Measurements from ENCODE around the gene LARP4.
"Not testable (repeated sequence)": the region's sequence is repeated elsewhere in the genome, so short reads cannot be mapped to it uniquely, and the experiment has no call there.

Gene LARP4

DNA sequence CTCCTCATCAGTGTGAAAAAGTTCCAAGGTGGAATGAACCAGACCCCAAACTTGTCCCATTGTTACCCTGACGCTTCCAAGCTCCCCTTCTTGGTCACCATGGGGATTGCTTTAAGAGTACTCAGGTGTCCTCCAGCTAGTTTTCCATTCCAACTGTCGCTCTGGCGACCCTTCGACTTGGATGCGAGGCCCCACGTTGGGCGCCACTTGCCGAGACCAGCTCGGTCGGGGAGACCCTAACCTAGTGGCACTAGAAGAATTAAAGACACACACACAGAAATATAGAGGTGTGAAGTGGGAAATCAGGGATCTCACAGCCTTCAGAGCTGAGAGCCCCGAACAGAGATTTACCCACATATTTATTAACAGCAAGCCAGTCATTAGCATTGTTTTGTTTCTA is 97.4 kb downstream of the LARP4 start:
- not testable (repeated sequence) for DNase-seq

DNA sequence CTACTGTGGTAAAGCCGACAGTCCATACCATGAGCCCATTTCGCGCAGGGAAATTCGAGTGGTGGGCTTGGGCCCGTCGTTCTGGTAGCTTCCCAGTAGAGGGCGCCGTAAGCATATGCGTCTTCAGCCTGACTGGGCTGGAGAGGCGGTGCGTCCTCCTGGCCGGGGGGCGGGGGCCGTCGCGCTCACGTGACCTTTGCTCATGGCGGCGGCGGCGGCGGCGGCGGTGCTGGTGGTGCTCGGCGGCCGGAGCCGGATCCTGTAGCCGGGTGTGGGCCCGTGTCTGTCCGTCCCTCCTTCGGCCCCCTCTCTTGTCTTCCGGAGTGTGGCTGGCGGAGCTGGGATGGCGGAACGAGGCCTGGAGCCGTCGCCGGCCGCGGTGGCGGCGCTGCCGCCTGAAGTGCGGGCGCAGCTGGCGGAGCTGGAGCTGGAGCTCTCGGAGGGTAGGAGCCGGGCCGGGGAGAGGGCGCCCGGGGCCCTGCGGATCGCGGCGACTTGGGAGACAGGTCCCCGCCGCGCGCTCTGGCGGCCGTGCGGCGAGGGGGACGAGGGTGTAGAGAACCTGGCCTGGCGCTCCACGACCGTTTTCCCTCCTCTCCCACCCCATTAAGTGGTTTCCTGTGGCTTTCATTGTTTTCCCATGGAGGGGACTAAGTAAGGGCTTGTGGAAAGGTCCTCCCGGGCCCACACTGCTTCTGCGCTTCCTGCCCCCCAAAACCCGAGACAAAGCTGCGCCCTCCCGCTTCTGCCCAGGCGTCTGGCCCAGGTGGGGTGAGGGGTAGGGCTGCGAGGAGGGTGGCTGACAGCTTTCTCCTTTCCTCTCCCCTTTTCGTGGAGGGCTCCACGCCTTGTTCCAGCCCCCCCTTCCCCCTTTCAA is 104.4 kb downstream of the LARP4 start, which contains the start of gene DIP2B:
TSS of gene DIP2B (plus strand) at position 188 of the 877 bp plus-strand sequence. CDS start at position 344, 156 bp downstream.
- peak; percentile 84 for DNase-seq

DNA sequence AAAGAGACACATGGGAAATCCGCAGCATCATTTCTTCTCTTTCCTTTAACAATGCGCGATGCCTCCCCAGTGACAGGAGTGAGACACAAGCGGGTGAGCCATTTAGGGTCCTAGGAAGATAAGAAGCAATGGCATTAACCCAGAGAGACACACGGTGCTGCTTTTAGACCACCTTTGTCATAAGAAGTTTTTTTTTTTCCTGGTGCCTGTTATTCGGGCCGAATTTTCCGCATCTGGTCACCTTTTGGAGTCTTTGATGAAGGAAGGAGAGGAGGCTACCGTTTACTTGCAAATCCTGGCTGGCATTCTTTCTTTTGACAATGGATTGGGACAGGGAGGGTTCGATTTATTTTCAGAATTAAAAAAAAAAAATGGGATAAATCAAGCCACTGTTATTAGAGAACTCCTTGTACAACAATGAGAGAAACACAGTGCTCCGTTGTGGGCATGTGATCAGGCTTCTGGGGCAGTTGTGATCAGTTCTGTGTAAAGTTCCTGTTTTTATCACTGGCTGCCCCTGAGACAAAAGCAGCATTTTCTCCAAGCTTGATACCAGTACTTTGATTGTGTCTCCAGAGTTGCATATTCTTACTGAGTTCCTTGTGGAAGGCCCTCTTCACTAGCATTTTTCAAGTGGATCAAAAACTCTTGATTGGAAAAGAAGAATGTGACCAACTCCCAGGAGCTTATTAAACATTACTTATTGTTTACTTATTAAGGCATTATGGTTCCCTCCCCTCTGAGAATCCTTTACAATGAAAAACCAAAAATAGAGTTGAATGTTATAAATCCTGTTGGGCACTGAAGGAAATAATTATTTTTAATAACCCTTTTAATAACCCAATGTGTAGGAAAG is 105.2 kb downstream of the LARP4 start:
- no peak for DNase-seq

DNA sequence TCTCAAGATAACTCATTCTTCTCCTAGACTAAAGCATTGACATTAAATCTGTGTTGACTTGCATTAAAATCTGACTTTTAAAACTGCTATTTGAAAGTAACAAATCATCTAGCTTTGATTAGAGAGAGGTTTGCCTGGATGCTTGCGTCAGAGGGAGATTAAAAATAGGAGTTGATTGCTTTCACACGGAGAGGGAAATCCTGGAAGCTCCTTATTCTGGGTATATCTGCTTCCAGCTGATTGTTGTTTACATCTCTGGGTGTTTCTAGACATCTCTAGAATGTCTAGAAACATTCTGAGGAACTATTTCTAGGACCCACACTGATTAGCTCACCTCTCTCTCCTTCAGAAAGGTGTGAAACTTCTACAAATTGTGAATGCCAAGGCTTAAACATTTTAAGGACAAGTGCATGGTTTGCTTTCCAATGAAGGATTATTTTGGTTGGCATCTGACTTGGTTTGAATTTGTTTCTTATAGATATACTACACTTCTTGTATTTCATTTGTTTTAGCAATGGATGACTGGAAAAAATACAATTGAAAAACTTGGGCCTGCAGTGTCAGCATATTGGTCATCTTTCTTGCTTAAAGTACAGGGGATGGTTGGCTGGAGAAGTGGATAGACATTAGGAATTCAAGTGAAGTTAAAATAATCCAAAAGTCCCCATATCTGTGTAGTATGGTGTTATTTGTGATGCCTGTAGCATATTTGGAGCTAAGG is 106.2 kb downstream of the LARP4 start:
- no peak for DNase-seq

DNA sequence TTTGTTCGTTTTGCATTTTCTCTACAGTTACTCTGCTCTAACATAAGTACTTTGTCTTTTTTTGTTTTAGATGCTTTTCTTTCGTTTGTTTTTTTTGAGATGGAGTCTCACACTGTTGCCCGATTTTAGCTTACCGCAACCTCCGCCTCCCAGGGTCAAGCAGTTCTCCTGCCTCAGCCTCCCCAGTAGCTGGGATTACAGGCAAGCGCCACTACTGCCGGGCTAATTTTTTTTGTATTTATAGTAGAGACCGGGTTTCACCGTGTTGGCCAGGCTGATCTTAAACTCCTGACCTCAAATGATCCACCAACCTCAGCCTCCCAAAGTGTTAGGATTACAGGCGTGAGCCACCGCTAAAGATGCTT is 106.8 kb downstream of the LARP4 start:
- no peak for DNase-seq

DNA sequence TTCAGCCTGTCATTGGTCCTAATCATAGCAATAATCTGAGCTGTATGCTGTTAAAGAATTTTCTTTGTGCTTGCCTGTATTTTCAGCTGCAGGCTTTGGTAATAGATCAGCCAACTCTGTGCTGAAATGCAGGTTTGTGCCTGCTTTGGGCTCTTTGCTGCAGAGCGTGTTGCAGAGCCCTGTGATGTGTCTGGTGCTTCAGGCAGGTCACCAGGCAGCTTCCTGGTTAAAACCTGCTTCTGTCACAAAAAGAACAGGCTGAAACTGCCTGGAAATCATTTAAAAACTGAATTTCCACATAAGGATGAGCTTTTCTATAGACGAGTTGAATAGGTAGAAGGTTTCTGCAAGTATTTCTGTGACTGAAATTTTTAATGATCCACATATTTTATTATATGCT is 107.2 kb downstream of the LARP4 start:
- no peak for DNase-seq

DNA sequence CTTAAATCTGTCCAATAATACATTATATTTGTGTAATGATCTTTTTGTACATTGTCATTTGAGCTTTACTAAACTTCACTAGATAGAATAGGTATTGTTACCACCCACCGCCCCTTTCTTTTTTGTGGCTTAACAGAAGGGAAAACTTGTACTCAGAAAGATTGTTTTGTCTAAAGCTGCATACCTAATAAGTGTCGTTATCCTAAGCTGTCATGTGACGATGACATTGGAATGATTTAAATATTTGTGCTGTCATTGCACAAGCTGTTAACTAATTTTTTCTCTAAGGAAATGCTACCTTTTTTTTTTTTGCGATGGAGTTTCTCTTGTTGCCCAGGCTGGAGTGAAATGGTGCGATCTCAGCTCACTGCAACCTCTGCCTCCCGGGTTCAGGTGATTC is 107.7 kb downstream of the LARP4 start:
- DNase-seq, result no peak

DNA sequence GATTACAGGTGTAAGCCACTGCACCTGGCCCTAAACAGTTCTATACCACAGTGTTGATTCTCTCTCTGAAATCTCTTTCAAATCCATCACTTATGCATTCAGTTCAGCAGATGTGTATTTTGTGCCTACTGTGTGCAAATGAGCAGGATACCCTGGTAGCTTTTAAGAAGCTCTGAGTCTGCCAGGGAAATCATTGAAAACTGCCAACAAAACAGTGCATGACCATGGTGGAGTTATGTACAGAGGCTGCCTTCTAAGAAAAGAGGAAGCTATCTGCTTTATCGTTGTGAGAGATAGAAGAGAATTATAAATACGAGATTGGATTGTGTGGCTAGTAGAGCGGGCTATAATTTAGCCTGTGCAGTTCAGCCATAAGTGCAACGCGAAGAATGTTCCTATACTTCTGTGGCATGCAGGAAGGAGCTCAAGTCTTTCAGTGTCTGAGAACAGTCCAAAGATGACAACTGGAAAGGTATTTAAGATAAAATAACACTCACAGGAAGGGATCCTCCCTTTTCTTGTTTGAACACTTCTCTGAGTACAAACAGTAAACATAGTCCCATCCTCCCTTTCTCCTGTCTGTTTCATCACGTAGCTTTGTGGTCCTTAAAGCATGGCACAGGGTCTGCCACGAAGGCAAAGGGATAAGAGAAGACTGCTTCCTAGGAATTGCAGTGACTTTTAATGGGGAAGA is 108.4 kb downstream of the LARP4 start:
- no peak for DNase-seq

DNA sequence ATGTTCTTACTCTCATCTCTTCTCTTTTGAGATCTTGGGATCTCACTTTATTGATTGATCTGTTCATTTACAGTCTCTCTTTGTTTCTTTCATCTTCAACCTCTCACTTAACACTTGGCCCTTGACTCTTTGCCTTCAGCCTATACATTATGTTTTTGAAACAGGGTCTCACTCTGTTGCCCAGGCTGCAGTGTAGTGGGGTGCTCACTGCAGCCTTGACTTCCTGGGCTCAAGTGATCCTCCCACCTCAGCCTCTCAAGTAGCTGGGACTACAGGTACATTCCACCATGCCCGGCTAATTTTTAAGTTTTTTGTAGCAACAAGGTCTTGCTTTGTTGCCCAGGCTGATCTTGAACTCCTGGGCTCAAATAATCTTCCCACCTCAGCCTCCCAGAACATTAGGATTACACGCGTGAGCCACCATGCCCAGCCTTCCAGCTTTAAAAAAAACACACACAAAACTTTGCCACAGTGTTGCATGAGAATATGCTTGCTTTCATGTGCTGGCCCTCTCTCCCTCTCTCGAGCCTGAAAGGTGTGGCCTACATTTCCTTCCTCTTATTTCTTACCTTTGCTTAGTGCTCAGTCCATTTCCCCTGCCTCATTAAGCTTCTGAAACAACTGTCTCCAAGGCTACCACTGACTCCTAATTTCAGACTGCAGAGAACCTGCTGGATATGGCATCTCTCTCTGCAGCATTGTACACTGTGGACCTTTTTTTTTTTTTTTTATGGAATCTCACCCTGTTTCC is 114.0 kb downstream of the LARP4 start:
- no peak for DNase-seq

DNA sequence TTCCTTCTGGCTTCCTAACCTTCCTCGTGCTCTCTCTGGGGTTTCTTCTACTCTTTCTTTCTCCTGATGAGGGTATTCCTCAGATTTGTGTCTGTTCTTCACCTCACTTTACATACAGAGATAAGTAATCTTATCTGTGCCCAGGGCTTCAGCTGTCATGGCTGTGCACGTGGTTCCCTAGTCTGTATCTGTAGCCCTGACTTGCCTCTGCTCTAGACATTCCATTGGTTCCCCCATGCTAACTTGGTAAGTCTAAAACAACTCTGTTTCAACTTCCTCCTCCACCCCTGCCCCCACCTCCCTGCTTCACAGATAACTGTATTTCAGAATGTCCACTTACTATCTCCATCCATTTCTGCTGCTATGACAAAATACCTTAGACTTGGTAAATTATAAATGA is 114.9 kb downstream of the LARP4 start:
- DNase-seq, result no peak

DNA sequence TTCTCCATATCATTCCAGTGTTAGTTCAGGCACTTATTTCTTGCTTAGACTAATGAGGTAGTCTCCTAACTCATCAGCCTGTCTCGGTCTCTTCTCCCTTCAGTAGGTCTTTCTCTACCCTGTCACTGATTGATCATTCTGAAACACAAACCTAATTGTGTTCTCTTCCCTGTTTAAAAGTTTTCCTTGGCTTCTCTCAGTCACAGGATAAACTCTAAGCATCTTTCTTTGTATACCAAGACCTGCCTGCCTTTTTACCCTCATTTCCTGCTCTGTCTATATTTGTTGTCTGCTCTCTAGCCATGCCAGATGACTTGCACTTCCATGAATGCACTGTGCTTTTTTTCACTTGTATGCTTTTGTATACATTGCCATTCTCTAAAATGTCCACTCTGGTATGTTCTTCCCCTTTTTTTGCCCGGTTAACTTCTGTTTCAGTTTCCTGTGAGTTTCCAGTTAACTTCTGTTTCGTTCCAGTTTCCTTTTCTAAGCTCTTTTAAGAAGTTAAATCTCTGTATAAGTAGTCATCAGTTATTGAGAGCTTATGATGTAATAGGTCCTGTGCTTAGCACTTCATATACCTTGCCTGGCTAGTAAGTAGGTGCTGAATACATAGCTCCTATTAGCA is 116.8 kb downstream of the LARP4 start:
- DNase-seq, result no peak

DNA sequence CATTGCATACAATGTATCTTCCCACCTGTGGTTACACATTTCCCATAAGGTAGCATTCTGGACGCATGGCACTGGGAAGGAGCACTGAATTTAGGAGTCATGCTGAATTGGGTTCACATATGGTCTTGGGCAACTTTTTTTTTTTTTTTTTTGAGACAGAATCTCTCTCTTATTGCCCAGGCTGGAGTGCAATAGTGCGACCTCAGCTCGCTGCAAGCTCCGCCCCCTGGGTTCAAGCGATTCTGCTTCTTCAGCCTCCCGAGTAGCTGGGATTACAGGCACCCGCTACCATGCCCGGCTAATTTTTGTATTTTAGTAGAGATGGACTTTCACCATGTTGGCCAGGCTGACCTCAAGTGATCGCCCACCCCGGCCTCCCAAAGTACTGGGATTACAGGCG is 117.4 kb downstream of the LARP4 start:
- DNase-seq, result no peak

DNA sequence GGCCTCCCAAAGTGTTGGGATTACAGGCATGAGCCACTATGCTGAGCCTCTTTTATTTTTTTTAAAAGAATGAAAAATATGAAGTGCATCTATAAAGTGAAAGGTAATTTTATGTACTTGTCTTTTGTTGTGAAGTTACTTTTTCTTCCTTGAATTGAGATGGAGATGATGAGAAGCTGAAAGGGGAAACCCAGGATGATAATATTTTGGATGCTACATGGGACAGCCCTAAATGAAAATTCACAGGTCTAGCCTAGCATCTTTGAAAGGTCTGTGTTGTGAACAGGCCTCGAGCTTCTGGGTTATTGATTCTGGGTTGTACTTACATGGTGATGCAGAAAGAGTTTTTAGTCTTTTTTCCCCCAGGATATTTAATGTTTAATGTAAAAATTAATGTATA is 118.7 kb downstream of the LARP4 start:
- no peak for DNase-seq

DNA sequence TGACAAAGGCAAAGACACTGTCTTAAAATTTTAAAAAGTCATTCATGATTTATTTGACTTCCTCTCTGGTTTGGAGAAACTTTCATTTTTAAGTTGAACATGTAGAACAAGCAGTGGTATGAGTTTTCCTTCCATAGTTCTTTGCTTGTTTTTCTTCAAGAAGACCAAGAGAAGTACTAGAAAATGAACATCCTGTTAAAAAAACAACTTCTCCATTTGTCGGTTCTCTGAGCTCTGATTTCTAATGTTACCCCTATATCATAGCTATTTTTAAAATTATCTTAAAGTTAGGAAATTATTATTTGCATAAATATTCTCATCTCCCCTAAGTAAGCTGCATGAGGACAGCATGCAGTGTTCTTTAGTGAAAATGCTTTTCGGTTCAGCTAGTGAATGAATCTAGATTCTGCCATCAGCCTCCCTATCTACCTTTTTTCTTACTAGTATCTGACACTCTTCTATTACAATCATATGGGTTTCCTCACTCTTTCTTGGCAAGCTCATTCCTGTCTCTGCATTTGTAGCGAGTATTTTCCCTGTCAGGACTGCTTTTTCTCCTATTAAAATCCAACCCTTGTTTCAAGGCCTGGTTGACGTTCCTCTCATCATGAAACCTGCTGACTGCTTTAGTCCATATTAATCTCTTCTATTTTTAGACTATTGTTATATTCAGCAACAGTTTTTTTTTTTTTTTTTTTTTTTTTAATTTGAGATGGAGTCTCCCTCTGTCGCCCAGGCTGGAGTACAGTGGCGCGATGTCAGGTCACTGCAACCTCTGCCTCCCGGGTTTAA is 119.9 kb downstream of the LARP4 start:
- DNase-seq, result no peak

DNA sequence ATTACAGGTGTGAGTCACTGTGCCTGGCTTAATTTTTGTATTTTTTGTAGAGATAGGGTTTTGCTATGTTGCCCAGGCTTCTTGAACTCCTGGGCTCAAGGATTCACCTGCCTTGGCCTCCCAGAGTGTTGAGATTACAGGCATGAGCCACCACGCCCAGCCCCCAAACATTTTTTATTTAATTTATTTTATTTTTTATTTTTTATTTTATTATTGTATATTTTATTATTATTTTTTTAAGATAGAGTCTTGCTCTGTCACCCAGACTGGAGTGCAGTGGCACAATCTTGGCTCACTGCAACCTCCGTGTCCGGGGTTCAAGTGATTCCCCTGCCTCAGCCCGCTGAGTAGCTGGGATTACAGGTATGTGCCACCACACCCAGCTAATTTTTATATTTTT is 121.1 kb downstream of the LARP4 start:
- DNase-seq, result not testable (repeated sequence)

DNA sequence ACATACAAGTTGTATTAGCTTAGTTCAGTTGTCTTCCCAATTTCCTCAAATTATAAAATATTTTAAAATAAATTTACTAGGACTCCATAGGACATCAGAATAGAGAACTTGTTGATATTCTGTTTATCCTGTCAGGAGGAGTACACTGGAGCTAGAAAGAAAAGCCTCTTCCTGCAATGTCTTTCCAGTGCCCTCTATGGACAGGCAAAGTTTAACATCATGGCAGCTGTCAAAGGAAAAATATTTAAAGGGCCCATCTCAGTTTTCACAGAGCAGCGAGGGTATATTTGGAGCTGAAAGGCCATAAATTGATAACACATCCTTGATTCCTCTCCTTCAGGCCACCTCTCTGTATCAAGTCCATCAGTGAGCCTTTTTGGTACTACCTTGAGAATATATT is 123.1 kb downstream of the LARP4 start:
- no peak for DNase-seq

DNA sequence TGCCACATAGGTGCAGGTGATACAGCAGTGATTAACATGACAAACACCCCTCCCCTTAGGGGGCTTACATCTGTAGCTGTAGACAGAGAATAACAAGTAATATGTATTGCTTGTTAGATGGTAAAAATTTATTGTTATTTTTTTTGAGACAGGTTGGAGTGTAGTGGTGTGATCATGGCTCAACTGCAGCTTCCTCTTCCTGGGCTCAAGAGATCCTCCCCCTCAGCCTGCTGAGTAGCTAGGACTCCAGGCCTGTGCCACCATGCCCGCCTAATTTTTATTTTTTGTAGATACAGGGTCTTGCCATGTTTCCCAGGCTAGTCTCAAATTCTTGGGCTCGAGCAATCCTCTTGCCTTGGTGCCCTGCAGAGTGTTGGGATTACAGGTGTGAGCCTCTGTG is 123.9 kb downstream of the LARP4 start:
- DNase-seq, result no peak

DNA sequence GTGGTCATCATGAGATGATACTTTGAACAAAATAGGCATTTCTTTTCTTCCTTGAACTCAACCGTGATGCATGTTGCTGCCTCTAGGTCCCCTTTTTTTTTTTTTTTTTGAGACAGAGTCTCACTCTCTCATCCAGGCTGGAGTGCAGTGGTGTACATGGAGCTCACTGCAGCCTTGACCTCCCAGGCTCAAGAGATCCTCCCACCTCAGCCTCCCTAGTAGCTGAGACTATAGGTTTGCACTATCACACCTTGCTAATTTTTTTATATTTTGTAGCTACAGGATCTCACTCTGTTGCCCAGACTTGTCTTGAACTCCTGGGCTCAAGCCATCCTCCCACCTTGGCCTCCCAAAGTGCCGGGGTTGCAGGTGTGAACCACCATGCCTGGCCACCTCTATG is 124.7 kb downstream of the LARP4 start:
- no peak for DNase-seq

DNA sequence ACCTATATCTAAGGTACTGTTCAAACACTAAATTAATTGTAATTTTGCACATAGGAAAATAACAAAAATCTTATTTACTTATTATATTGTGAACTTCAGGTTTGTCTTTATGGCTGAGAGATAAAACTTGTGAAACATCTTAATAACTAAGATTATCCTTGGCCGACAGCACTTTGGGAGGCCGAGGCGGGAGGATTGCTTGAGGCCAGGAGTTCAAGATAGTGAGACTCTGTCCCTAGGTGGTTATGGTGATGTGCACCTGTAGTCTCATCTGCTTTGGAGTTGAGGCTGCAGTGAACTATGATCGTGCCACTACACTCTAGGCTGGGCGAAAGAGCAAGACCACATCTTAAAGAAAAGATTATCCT is 126.7 kb downstream of the LARP4 start:
- no peak for DNase-seq

DNA sequence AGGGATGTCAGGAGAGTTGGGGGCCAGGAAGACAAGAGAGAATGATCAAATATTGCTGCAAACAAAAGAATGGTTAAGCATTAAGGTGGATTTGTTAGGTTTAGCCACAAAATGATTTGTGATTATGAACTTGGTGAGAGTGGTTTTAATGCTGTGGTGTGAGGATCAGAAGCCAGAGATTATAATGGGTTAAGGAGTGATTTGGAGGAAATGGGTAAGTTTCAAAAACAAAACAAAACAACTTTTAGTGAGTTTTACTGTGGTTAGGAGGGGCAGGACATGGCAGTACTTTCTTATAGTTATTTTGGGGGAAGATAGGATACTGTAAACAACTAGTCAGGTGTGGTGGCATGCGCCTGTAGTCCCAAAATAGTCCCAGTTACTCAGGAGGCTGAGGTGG is 128.1 kb downstream of the LARP4 start:
- no peak for DNase-seq

DNA sequence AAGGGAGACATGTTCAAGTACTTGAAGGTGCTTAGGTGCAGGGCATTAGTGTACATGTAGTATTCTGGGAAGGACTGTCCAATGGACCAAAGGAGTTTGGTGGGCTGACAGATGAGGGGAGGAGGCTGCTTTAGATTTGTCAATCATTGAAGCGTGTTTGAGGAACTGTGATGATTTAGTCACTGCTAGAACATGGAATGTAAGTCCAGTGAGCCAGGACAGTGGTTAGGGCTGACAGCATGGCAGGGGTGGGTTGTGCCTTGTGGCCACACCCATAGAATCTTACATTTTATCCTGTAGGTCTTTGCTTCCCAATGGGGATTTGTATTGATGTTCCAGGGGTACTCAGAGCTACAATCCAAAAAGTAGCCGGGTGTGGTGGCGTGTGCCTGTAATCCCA is 128.7 kb downstream of the LARP4 start:
- DNase-seq, result no peak
